Dermis blood vessel endothelial cell (primary cell): Measurements from ENCODE around the gene KIF3B. TPM values are rescaled to one million over a fixed set of nuclear protein-coding genes. Genes with fewer than 3 reads are reported as not detected.
"Not testable (repeated sequence)": the region's sequence is repeated elsewhere in the genome, so short reads cannot be mapped to it uniquely, and the experiment has no call there.

Experiments
- DNase-seq: peaks from one replicate; pipeline ENCODE4 v3.0.0; 2010
- total RNA-seq: library from RNA; depleted of rRNA; stranded (reverse); fragments of >200 nt; gene quantifications from 2 replicates; pipeline ENCODE4 v1.2.3, GENCODE V29; 2014

Gene KIF3B
- 24.0 and 34.0 TPM in 2 replicates for total RNA-seq

GRCh38 chr20:32277361-32278198 lies at the start of gene KIF3B:
TSS of gene KIF3B (plus strand) at chr20:32277651. CDS start at chr20:32309778, 32,127 bp downstream.
- DNase-seq = peak; percentile 89

GRCh38 chr20:32227744-32228688 lies 49.4 kb upstream of the KIF3B start:
- no peak for DNase-seq

DNA sequence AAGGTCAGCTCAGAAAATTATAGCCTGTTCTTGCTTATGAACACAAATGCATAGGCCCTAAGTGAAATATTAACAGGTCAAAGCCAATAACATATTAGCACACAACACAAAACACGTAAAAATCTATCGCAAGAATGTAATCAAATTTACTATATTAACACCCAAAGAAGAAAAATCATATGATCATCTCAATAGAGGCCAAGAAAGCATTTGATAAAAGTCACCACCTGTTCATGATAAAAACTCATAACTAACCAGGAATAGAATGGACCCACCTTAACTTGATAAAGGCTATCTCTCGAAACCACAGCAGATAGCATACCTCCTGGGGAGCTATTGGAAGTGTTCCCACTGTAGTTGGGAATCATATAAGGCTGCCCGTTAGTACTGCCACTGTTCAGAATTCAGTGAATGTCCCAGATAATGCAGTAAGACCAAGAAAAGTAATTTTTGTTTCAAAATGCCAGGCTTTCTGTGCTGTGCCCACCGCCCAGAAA lies 48.2 kb upstream of the KIF3B start:
- no peak for DNase-seq

DNA sequence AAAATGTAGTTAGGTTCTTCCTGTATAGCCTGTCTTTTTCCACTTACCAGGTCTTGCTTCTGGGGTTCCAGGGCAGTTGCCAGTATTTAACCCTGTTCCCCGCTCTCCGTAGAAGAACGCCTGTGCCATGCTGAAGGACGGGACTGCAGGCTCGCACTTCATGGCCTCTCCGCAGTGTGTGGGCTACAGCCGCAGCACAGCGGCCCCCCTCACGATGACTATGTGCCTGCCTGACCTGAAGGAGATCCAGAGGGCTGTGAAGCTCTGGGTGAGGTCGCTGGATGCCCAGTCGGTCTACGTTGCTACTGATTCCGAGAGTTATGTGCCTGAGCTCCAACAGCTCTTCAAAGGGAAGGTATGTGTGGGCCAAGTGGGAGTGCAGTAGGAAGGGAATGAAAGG lies 46.7 kb upstream of the KIF3B start:
- no peak for DNase-seq

- DNase-seq = no peak
These were observed 46.2 kb upstream of the KIF3B start for GRCh38 chr20:32231245-32231644.

- DNase-seq = peak; percentile 33
These were observed 45.6 kb upstream of the KIF3B start for GRCh38 chr20:32231847-32232246.

DNA sequence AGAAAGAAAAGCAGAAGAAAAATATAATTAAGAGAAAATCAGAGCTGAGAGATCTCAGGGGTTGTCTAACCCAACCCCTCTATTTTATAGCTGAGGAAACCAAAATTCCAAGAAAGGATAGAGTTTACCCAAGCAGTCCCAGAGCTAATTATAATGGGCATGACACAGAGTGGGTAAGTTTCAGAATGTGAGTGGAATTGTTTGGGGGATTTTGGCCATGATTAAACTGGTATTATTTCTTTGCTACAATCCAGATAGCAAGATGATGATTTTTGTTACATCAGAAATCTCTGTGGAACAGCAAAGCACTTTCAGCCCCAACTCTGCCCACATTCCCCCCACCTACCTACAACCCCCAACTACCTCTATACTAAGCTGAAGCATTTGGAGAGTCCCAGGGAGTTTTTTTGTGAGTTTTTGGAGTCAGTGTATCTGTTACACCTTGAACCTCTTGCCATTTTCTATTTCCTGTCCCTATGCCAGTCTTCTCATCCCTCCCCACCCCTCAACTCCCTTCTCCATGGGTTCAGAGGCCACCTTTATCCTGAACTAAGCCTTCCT lies 45.0 kb upstream of the KIF3B start:
- DNase-seq = no peak

DNA sequence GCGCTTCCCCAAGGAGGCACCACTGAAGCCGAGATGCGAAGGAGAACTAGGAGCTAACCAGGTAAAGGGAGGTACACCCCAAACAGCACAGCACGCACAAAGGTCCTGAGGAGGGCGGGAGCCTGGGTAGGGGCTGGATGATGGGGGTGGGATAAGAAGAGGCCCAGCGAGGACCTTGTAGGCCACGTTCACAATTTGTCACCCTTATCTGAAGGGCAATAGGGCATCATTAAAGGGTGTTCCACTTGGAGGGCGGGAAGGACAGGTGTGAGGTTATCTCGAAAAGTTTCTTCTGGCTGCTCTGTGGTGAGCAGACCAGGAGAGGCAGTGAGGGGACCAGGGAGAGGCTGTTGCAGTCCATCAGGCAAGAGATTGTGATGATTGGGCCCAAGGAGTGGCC lies 44.2 kb upstream of the KIF3B start:
- no peak for DNase-seq

DNA sequence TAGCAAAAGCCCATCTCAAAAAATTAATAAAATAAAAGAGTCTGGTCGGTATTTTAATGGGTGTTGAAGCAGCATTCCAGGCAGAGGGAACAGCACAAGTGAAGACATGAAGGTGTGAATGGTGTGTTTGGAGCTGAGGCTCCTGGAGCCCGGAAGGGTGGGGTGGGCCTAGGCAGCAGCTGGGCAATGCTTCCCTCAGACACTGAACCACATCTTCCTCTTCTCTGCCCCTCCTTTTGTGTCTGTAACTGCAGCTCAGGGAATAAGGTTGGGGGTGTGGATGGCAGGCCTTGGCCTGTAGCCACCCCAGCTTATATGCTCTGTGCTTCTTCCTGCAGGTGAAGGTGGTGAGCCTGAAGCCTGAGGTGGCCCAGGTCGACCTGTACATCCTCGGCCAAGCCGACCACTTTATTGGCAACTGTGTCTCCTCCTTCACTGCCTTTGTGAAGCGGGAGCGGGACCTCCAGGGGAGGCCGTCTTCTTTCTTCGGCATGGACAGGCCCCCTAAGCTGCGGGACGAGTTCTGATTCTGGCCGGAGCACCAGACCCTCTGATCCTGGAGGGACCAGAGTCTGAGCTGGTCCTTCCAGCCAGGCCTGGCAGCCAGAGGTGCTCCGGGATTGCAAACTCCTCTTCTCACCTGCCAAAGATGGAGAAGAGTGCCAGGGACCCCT lies 43.2 kb upstream of the KIF3B start:
- DNase-seq = no peak

- DNase-seq = no peak
These were observed 42.0 kb upstream of the KIF3B start for GRCh38 chr20:32235331-32236047.

GRCh38 chr20:32236048-32236533 lies 41.4 kb upstream of the KIF3B start:
- no peak for DNase-seq

GRCh38 chr20:32236819-32237218 lies 40.6 kb upstream of the KIF3B start:
- no peak for DNase-seq

GRCh38 chr20:32237419-32237818 lies 40.0 kb upstream of the KIF3B start:
- DNase-seq = no peak

DNA sequence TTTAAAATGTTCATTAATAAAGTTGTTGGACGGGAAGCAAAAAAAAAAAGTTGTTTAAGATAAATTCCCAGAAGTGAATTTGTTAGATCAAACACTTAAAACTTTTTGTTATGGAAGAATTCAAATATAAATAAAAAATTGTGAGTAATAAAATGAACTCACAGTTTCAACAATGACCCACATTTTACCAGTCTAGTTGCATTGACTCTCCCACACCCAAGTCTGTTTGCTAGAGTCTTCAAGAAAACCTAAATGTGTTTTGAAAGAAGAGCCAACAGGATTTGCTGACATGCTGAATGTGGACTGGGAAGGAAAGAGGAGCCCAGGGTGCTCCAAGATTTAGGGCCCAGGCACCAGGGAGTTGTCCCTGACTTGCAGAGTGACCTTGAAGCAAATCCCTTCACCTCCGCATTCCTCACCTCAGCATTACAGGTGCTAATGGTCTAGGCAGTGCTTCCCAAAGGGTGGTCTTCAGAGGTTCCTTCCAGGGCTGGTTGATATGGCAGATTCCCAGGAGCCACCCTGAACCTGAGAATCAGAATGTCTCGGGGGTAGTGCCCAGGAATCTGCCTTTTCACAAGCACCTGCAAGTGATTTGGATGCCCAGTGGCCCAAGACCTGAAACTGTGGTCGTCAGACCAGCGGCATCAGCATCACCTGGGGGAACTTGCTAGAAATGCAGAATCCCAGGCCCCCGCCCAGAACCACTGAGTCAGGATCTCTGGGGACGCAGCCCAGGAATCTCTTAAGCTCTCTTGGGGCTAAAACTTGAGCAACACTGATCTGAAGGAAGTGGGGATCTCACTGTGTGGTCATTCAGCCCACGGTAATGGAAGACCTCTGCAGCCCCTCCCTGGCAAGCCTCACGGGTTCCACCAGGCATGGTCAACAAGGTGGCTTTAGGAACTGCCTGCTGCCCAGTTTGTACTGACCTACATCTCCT lies 38.7 kb upstream of the KIF3B start:
- no peak for DNase-seq

DNA sequence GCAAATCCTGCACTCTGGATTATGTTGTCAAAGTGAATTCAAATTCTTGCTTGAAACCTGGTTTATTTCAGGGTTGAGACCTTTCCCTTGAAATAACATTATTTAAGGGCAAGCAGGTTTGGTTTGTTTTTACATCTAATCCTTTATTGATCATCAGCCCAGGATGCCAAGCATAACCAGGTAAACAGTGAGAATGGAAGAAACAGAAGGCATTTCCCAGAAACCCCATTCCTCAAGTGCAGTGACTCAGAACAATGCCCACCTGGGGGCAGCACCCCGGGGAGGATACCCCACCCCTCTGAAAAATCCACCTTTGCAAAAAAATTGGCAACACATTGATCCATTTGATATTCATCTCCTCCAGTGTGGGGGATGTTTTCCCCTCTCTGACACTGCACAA lies 37.2 kb upstream of the KIF3B start:
- no peak for DNase-seq

- no peak for DNase-seq
These were observed 35.6 kb upstream of the KIF3B start for GRCh38 chr20:32241807-32242206.

GRCh38 chr20:32244150-32244823 lies 33.2 kb upstream of the KIF3B start:
- no peak for DNase-seq

- no peak for DNase-seq
These were observed 32.5 kb upstream of the KIF3B start for GRCh38 chr20:32244959-32245358.

GRCh38 chr20:32246208-32246607 lies 31.2 kb upstream of the KIF3B start:
- DNase-seq = not testable (repeated sequence)

GRCh38 chr20:32248043-32248442 lies 29.4 kb upstream of the KIF3B start:
- DNase-seq = no peak
